Measurements from ENCODE around the gene DDX54.

DDX54 gene

DNA sequence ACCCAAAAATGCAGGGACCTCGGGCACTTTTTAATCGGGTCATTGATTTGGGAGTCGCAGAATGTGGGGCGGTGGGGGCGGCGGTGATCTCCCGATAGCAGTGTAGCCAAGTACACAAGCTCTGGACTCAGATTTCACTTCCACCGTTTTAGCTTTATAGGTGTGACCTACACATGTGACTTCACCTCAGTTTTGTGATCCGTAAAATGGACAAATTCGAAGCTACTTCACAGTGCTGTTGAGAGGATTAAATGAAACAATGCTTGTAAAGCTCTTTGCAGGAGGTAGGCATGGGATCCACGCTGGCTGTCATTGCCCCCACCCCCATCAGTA is 721 bp upstream of the DDX54 start:
- peak; percentile 61 for DNase-seq

GRCh38 chr12:113184900-113185179 is 438 bp downstream of the DDX54 start:
- DNase-seq: peak; percentile 84

- no peak for DNase-seq
These were observed 979 bp downstream of the DDX54 start for GRCh38 chr12:113184098-113184899.

- DNase-seq: no peak
These were observed 2.2 kb downstream of the DDX54 start for GRCh38 chr12:113183030-113183589.

GRCh38 chr12:113181975-113182374 is 3.3 kb downstream of the DDX54 start:
- no peak for DNase-seq

DNA sequence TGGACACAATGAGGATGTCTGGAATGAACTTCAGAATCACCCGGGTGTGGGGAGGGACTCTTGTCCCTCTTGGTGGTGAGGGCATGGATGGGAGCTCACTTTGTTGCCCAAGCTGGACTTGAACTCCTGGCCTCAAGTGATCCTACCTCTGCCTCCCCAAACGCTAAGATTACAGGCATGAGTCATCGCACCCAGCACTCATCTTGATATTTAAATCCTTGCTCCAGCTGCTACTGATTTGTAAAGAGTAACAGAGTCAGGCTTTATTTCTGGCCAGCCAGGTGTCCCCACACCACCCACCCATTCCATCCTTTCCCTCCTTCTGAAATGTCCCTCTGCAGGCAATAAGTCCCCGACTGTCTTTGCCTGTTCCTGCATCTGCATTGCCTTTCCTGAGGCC is 4.9 kb downstream of the DDX54 start:
- DNase-seq: no peak

DNA sequence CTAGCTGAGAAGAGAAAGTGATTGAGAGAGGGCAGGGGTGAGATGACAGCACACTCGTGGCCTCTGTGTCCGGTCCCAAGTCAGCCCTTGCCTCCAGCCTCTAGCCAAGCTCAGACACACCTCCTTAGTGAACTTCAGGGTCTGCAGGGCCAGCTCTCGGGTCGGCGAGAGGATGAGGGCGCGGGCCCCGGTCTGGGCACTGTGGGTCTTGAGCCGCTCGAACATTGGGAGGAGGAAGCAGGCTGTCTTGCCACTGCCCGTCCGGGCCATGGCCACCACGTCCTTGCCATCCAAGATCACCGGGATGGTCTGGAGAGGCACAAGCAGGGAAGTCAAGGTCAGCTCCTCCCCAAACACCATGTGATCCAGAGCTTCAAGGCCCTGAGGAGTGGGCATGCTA is 6.3 kb downstream of the DDX54 start:
- no peak for DNase-seq

DNA sequence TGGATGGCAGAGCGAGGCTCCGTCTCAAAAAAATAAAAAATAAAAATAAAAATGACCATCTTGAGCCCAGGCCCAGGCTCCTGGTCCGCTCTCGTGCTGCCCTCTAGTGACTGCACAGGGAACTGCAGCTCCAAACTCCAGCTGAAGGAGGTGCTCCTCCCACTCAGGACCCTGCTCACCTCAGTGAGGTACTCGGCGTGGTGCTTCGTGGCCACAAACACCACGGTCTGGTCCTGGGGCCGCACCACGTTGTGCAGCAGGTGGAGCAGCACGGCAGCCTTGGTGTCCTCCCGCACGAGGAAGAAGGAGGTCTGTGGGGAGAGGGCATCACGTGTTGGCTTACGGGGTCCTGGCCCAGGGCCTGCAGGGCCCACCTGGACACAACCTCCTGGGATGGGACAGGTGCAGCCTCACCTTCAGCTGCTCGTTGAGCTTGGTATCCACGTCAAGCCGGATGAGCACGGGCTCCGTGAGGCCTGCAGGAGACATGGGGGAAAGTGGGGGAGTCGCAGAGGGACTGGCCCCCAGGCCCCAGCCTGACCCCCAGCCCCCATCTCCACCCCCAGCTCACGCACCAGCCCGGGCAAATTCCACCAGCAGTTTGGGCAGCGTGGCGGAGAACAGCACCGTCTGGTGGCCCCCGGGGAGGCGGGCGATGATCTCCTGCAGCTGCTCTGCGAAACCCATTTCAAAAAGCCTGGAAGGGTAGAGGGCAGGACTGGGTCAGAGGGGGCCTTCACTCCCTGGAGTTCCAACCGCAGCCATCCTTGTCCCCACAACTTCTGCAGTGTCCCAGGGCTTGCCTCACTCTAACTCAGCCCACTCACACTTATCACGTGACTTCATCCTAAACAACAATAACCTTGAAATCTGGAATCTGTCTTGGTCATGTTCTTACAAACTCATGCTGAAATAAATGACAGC is 10.6 kb downstream of the DDX54 start:
- DNase-seq: peak; percentile 42

GRCh38 chr12:113173081-113173698 is 12.1 kb downstream of the DDX54 start:
- DNase-seq: no peak

DNA sequence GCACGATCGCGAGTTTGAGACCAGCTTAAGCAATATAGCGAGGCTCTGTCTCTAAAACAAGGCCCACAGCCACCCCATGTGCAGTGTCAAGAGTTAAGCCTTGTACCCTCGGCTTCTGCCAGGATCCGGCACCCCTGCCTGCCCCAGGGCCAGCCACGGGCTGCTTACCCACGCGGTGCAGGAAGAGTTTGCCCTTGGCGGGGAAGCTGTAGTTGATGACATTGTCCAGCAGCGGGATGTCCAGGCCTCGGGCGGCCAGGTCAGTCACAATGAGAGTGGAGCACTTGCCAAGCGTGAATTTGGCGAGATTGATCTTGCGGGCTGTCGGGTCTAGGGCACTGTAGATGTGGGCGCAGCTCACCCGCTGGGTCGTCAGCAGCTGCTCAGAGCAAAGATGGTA is 13.1 kb downstream of the DDX54 start:
- DNase-seq: no peak

DNA sequence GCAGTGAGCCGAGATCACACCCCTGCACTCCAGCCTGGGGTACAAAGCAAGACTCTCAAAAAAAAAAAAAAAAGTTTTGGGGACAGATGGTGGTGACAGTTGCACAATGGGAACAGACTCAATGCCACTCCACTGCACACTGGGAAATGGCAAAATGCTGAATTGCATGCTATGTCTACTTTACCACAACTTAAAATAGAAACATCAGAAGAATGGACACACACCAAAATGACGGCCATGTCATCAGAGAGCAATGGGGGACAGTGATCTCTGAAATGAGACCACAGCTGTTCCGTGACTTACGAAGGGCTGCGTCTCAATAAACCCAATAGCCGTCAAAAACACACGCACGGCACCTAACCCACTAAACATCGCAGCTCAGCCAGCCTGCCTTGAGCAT is 13.7 kb downstream of the DDX54 start:
- DNase-seq: peak; percentile 37

- no peak for DNase-seq
These were observed 14.4 kb downstream of the DDX54 start for GRCh38 chr12:113170926-113171325.

GRCh38 chr12:113170457-113170856 is 14.8 kb downstream of the DDX54 start:
- no peak for DNase-seq

- no peak for DNase-seq
These were observed 15.6 kb downstream of the DDX54 start for GRCh38 chr12:113169697-113170096.

GRCh38 chr12:113167868-113168267 is 17.4 kb downstream of the DDX54 start:
- no peak for DNase-seq

GRCh38 chr12:113165521-113166450 is 19.5 kb downstream of the DDX54 start:
- no peak for DNase-seq

DNA sequence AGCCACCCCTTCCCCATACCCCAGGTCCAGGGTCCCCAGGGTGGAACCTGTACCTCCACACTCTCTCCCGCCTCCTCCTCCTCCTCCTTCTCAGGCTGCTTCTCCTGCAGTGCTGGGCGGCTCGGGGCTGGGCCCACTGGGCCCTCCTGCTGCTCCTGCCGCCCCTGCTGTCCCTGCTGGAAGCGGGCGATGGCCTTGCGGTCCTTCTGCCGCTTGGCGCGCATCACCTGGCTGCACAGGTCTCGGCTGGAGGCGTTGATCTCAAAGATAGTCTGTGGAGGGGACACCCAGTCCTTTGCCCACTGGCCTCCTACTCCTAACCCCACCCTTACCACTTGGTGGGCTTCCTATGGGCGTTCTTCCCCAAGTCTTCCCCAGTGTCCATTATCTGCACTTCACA is 21.3 kb downstream of the DDX54 start:
- no peak for DNase-seq

DNA sequence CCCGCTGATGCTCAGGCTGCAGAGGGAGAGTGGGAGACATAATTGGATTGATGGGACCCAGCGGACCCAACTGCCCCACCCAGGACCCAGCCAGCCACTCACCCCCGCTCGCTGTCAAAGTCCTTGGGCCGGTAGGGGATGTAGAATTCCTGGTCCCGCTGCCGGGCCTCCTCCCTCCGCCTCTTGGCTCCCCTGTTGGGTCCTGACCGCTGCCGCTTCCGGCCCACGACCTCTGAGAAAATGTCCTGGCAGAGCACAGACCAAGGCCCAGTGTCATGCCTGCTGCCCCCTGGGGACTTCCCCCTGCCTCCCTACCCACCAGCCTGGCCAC is 22.3 kb downstream of the DDX54 start:
- no peak for DNase-seq

GRCh38 chr12:113162102-113163029 is 22.9 kb downstream of the DDX54 start:
- peak; percentile 46 for DNase-seq

- peak; percentile 90 for DNase-seq
These were observed 23.8 kb downstream of the DDX54 start for GRCh38 chr12:113161415-113162016.

- no peak for DNase-seq
These were observed 25.3 kb downstream of the DDX54 start for GRCh38 chr12:113159937-113160336.
